ENCODE data around the gene TGM4. TPM values are rescaled to one million over a fixed set of nuclear protein-coding genes. Genes with fewer than 3 reads are reported as not detected.

Gene TGM4
- total and polyA plus RNA-seq, 10 of the 15 experiments (the other 5 are each of a cell fraction or from before 2014, with no cell fraction given) = not detected

GRCh38 chr3:44894485-44894884 is 20.1 kb downstream of the TGM4 start:
- H3K4me1 ChIP-seq (ENCODE audit: control insufficient read depth, insufficient read depth, low read length) = peaks cover 3% of the 10 kb centered on the region; the same call in 1 of the 2 replicates
- intact Hi-C loops (cut with micrococcal nuclease; ENCODE audit: unreplicated experiment) (no loop called here), in situ Hi-C loops (cut with MboI) (no loop called here)
- H3K36me3 ChIP-seq (ENCODE audit: control insufficient read depth in 2 of 2, insufficient read depth in 2 of 2, low read length in 1 of 2) = no peaks in the 10 kb centered on the region
- TF ChIP-seq CTCF (IDR thresholded peaks at IDR 0.05 in 2 of 3, conservative IDR thresholded peaks at IDR 0.05 in 1 of 3; ENCODE audit: control insufficient read depth in 2 of 3, extremely low read depth in 1 of 3, insufficient read depth in 1 of 3, low read depth in 3 of 3, low read length in 3 of 3) (no peak), GABPA (IDR thresholded peaks at IDR 0.05; ENCODE audit: low read depth) (no peak), NFIC (IDR thresholded peaks at IDR 0.05; ENCODE audit: low read depth, low read length) (no peak), HDAC2 (IDR thresholded peaks at IDR 0.05) (no peak), NFYB (IDR thresholded peaks at IDR 0.05; ENCODE audit: insufficient read depth, low read depth, low read length) (no peak), NRF1 (conservative IDR thresholded peaks at IDR 0.05; ENCODE audit: low read depth, low read length) (no peak), CEBPB (IDR thresholded peaks at IDR 0.05; ENCODE audit: borderline replicate concordance in 1 of 2, low read depth in 2 of 2, low read length in 2 of 2) (no peak), EED (IDR thresholded peaks at IDR 0.05; ENCODE audit: low read depth) (no peak), HDGF (IDR thresholded peaks at IDR 0.05) (no peak), ZZZ3 (IDR thresholded peaks at IDR 0.05; ENCODE audit: control insufficient read depth, insufficient read length, low read depth) (no peak), MEF2A (IDR thresholded peaks at IDR 0.05; ENCODE audit: insufficient read depth, low read depth, low read length) (no peak), ESRRA (IDR thresholded peaks at IDR 0.05; ENCODE audit: low read length) (no peak), TBL1XR1 (IDR thresholded peaks at IDR 0.05; ENCODE audit: low read depth, low read length) (no peak), E4F1 (IDR thresholded peaks at IDR 0.05; ENCODE audit: borderline replicate concordance, partially characterized antibody) (no peak), ZBTB33 (IDR thresholded peaks at IDR 0.05) (no peak)
- TF ChIP-seq, protein P1, sequence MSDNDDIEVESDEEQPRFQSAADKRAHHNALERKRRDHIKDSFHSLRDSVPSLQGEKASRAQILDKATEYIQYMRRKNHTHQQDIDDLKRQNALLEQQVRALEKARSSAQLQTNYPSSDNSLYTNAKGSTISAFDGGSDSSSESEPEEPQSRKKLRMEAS (IDR thresholded peaks at IDR 0.05; ENCODE audit: low read depth, low read length) = no peak
- TF ChIP-seq, protein P2, sequence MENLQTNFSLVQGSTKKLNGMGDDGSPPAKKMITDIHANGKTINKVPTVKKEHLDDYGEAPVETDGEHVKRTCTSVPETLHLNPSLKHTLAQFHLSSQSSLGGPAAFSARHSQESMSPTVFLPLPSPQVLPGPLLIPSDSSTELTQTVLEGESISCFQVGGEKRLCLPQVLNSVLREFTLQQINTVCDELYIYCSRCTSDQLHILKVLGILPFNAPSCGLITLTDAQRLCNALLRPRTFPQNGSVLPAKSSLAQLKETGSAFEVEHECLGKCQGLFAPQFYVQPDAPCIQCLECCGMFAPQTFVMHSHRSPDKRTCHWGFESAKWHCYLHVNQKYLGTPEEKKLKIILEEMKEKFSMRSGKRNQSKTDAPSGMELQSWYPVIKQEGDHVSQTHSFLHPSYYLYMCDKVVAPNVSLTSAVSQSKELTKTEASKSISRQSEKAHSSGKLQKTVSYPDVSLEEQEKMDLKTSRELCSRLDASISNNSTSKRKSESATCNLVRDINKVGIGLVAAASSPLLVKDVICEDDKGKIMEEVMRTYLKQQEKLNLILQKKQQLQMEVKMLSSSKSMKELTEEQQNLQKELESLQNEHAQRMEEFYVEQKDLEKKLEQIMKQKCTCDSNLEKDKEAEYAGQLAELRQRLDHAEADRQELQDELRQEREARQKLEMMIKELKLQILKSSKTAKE (IDR thresholded peaks at IDR 0.05; ENCODE audit: low read depth, poor library complexity, severe bottlenecking) = no peak
- FAIRE-seq (no peak), DNase-seq (ENCODE audit: low read depth, low spot score) (no peak), ATAC-seq (no peak)
- no peaks in the 10 kb centered on the region for H3K9me3 ChIP-seq (replicated peaks; ENCODE audit: control insufficient read depth, insufficient read depth, low read length)
- H3K9ac ChIP-seq (ENCODE audit: control insufficient read depth, insufficient read depth, low read length) = no peak overlapping the region
- no peaks in the 10 kb centered on the region for H3K27me3 ChIP-seq (replicated peaks in 1 of 2; ENCODE audit: control insufficient read depth in 2 of 2, insufficient read depth in 2 of 2, low read length in 1 of 2)
- ChIA-PET CTCF (no interaction called here), SMC1A (ENCODE audit: uncharacterized antibody, unreplicated experiment) (no interaction called here), RAD21 (ENCODE audit: unreplicated experiment) (no interaction called here), POLR2A (no interaction called here)
- H2AFZ ChIP-seq (ENCODE audit: control insufficient read depth, low read depth, low read length) = no peak overlapping the region
- no peak overlapping the region for H3K27ac ChIP-seq (ENCODE audit: control insufficient read depth, insufficient read depth)
- H4K20me1 ChIP-seq (ENCODE audit: control insufficient read depth, insufficient read depth) = no peaks in the 10 kb centered on the region
- no peaks in the 10 kb centered on the region for H3K79me2 ChIP-seq (ENCODE audit: control insufficient read depth, insufficient read depth, low read length)
- 50% methylated on average over 4 of the region's 5 CpGs for WGBS (ENCODE audit: insufficient coverage, insufficient replicate concordance, low lambda C conversion rate, missing lambda C conversion rate)
- no TSS peak for BruUV-seq (replicated peaks)
- H3K4me3 ChIP-seq = no peak overlapping the region
- no peak overlapping the region for H3K4me2 ChIP-seq (ENCODE audit: control insufficient read depth, insufficient read depth)

Measured in GM12878 (cell line).